Uterus (tissue), 4 donors: ENCODE results near the gene CCDC57. TPM values are rescaled to one million over a fixed set of nuclear protein-coding genes. Genes with fewer than 3 reads are reported as not detected.

Experiments used
- DNase-seq, 2 donors: peaks; one replicate each; pipeline ENCODE4 v3.0.0-alpha.2; 2019 to 2020
- H3K27ac ChIP-seq, 2 donors: fragments of 200-600 bp; sonication (generic); 1 replicate in 1 of 2; 2 replicates in 1 of 2; pipeline ENCODE4 v1.5.1; 2016 to 2018
- H3K27me3 ChIP-seq, 2 donors: fragments of 200-600 bp; sonication (generic); one replicate each; pipeline ENCODE4 v1.5.1; 2018 to 2019; ENCODE audit warnings: control low read depth in 1 of 2
- H3K36me3 ChIP-seq, 2 donors: fragments of 200-600 bp; sonication (generic); one replicate each; pipeline ENCODE4 v1.5.1; 2019; ENCODE audit warnings: control low read depth in 1 of 2
- H3K4me1 ChIP-seq, 2 donors: fragments of 200-600 bp; sonication (generic); one replicate each; pipeline ENCODE4 v1.5.1; 2018 to 2019; ENCODE audit warnings: control low read depth in 1 of 2
- H3K4me3 ChIP-seq, 2 donors: fragments of 200-600 bp; sonication (generic); 1 replicate in 1 of 2; 2 replicates in 1 of 2; pipeline ENCODE4 v1.5.1; 2018 to 2019; ENCODE audit warnings: mild to moderate bottlenecking in 1 of 2
- H3K9me3 ChIP-seq, 2 donors: fragments of 200-600 bp; sonication (generic); one replicate each; pipeline ENCODE4 v1.5.1; 2019; ENCODE audit warnings: control low read depth in 1 of 2
- CTCF ChIP-seq, 4 experiments: fragments of 200-600 bp in 2 of 4; fragments of 450-650 bp in 2 of 4; sonication (generic) in 2 of 4; IDR thresholded peaks; one replicate each; pipeline ENCODE4 v1.5.1; 2016 to 2019; ENCODE audit warnings: antibody characterized with exemption in 4 of 4, mild to moderate bottlenecking in 2 of 4, moderate library complexity in 1 of 4
- POLR2A ChIP-seq, 2 donors: fragments of 450-650 bp; IDR thresholded peaks; one replicate each; pipeline ENCODE4 v1.6.1; 2016; ENCODE audit warnings: antibody characterized with exemption in 2 of 2, mild to moderate bottlenecking in 1 of 2, moderate library complexity in 1 of 2
- intact Hi-C: fragments of 100-400 bp; cut with DNase I; formaldehyde crosslinking; loops from one replicate; pipeline ENCODE4 v1.15.1; 2023; ENCODE audit warnings: low total_unique reads
- total RNA-seq, 4 donors: library from RNA; depleted of rRNA in 3 of 4; stranded (reverse); fragments of >200 nt in 3 of 4; gene quantifications; one replicate each; pipeline versions ENCODE4 v1.1.0 to v1.2.4, GENCODE V29; 2014 to 2023
- donor health status: DM: yes; HTN: yes; CAD: no.

The CCDC57 gene
- total RNA-seq, 4 donors from 2014 or later = 4.4 to 88.2 (median 17.6) TPM

GRCh38 chr17:82080048-82080788, 132.4 kb downstream of the CCDC57 start:
- H3K27ac ChIP-seq = no peak overlapping the region
- intact Hi-C loops = no loop called here
- H3K4me1 ChIP-seq = no peaks in the 10 kb centered on the region
- no peak for TF ChIP-seq POLR2A (IDR thresholded peaks at IDR 0.05)
- no peak for TF ChIP-seq CTCF (IDR thresholded peaks at IDR 0.05)
- H3K9me3 ChIP-seq = no peaks in the 10 kb centered on the region
- no peaks in the 10 kb centered on the region for H3K27me3 ChIP-seq
- DNase-seq = no peak
- H3K36me3 ChIP-seq = no peaks in the 10 kb centered on the region
- no peak overlapping the region for H3K4me3 ChIP-seq

- no peaks in the 10 kb centered on the region for H3K27me3 ChIP-seq
- no peak overlapping the region for H3K4me3 ChIP-seq
- H3K9me3 ChIP-seq = no peaks in the 10 kb centered on the region
- intact Hi-C loops = no loop called here
- H3K4me1 ChIP-seq = no peaks in the 10 kb centered on the region
- DNase-seq = no peak
- no peak overlapping the region for H3K27ac ChIP-seq
- no peak for TF ChIP-seq CTCF (IDR thresholded peaks at IDR 0.05)
- no peak for TF ChIP-seq POLR2A (IDR thresholded peaks at IDR 0.05)
- H3K36me3 ChIP-seq = no peaks in the 10 kb centered on the region
Observed at GRCh38 chr17:82079001-82079677, 133.5 kb downstream of the CCDC57 start.

GRCh38 chr17:82078433-82078832, 134.2 kb downstream of the CCDC57 start:
- peak overlapping the region; percentile 37 to 52 for H3K27ac ChIP-seq
- H3K4me3 ChIP-seq = no peak overlapping the region
- no peaks in the 10 kb centered on the region for H3K9me3 ChIP-seq
- intact Hi-C loops = no loop called here
- H3K4me1 ChIP-seq = no peaks in the 10 kb centered on the region
- TF ChIP-seq POLR2A (IDR thresholded peaks at IDR 0.05) = no peak
- no peak for TF ChIP-seq CTCF (IDR thresholded peaks at IDR 0.05)
- H3K27me3 ChIP-seq = no peaks in the 10 kb centered on the region
- DNase-seq = no peak
- no peaks in the 10 kb centered on the region for H3K36me3 ChIP-seq

- H3K9me3 ChIP-seq = no peaks in the 10 kb centered on the region
- no peak overlapping the region for H3K4me3 ChIP-seq
- peak overlapping the region; percentile 37 to 52 for H3K27ac ChIP-seq
- peak; percentile 75 to 76 for DNase-seq
- TF ChIP-seq CTCF (IDR thresholded peaks at IDR 0.05) (peak in 1 of 4 experiments; percentile 31), POLR2A (IDR thresholded peaks at IDR 0.05) (no peak)
- no peaks in the 10 kb centered on the region for H3K4me1 ChIP-seq
- H3K36me3 ChIP-seq = no peaks in the 10 kb centered on the region
- no peaks in the 10 kb centered on the region for H3K27me3 ChIP-seq
- intact Hi-C loops = no loop called here
Observed at GRCh38 chr17:82077617-82078358, 134.9 kb downstream of the CCDC57 start.
